HG03342 (cell line): Measurements from ENCODE around the gene LSM7.

Experiments used
- ATAC-seq: cut with Tn5 transposase; IDR thresholded peaks from one replicate; pipeline ENCODE4 v1.9.1; 2021; ENCODE audit warnings: mild to moderate bottlenecking, moderate library complexity; ENCODE audit not compliant: unreplicated experiment

LSM7 gene

DNA sequence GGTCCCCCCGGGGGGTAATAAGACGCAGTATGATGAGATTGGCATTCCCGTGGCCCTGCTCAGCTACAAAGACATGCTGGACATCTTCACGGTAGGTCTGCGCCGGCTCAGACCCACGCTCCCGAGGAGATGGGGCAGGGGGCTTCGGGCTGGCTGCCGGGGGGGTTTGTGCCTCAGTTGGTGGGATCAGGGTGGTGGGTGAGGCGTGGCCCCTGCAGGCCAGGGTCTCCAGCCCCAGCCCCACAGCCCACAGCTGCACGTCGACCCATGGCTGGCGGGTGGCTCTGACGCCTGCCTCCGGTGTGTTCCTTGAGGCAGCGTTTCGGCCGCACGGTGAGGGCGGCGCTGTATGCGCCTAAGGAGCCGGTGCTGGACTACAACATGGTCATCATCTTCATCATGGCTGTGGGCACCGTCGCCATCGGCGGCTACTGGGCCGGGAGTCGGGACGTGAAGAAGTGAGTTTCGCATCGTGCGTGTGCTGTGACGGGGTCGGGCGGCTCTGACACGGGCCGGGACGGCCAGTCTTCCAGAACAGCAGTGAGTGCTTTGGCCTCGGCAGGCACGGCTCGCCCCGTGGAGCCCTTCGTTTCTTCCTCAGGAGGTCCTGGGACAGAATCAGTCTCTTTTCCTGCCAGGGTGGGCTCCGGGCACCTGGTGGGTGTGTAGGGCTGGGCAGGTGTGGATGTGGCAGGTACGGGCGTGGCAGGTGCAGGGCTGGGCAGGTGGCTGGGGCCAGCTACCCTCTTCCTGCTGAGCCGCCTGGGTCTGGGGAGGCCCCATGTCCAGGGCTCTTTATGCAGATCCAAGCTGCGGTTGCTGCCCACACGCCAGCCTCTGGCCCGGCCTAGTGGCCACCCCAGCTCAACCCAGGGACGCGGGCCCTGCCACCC, 10.6 kb upstream of the LSM7 start:
- no peak for ATAC-seq

GRCh38 chr19:2338055-2338615, 9.7 kb upstream of the LSM7 start:
- no peak for ATAC-seq

GRCh38 chr19:2337329-2337707, 8.9 kb upstream of the LSM7 start:
- no peak for ATAC-seq

GRCh38 chr19:2336528-2337328, 8.3 kb upstream of the LSM7 start:
- ATAC-seq = no peak

DNA sequence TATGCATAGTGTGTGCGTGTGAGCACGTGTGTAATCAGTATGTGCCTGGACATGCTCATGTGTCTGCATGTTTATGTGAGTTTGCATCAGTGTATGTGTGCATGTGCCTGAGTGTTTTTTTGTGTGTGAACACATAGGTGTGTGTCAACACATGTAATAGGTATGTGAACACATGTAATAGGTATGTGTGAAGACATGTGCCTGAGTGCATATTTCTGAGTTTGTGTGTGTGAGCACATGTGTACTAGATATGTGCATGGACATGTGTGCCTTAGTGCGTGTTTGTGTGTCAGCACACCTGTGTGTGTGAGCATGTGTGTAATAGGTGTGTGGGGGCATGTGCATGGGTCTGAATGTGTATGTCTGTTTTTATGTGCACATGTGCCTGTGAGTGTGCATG, 7.5 kb upstream of the LSM7 start:
- no peak for ATAC-seq

- no peak for ATAC-seq
Observed at GRCh38 chr19:2334986-2335846, 6.8 kb upstream of the LSM7 start.

- no peak for ATAC-seq
Observed at GRCh38 chr19:2334426-2334825, 6.0 kb upstream of the LSM7 start.

DNA sequence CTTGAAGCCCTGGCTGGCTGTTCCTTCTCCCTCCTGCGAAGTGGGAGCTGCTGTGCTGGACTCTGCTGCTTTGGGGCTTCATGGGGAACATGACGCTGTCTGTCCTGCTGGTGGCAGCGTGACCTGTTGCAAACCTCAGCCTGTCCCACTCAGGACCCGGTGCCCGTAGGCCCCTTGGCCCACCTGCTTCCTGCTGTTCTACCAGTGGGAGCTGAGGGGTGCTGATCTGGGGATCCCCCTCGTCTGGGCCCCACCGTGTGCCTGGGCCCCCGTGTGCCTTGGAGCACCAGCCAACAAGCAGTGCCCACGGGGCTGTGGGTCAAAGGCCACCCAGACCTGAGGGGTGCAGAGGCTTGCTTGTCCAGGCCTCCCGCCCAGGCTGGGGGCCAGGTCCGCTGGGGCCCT, 5.4 kb upstream of the LSM7 start:
- no peak for ATAC-seq

- ATAC-seq = no peak
Observed at GRCh38 chr19:2333027-2333806, 4.8 kb upstream of the LSM7 start.

DNA sequence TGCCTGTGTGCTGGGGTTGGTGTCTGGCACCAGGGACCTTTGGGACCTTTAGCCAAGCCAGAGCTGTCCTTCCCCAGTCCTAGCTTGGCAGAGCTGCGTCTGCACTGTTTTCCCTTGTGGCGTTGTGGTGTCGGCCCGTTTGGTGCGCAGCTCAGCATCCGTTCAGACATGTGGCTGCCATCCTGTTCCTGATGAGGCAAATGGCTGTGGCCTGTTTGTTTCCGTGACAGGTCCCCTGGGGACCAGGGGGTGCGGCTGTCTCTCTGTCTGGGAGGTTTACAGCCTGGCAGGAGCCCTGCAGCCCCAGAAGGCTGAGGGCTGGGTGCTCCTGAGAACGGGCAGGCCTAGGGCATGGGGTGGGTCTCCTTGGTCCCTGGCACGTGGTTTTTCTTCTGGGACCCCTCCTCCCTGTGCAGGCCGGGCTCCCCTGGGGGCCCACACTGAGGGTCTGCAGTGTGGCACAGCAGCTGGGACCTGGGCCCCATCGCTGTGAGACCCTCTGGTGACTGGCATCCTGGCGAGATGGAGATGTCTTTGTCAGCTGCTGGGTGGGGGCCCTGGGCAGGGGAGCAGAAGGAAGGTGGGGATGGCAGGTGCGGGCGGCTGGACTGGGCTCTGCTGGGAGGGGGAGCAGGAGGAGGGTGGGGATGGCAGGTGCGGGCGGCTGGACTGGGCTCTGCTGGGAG, 4.1 kb upstream of the LSM7 start:
- no peak for ATAC-seq

DNA sequence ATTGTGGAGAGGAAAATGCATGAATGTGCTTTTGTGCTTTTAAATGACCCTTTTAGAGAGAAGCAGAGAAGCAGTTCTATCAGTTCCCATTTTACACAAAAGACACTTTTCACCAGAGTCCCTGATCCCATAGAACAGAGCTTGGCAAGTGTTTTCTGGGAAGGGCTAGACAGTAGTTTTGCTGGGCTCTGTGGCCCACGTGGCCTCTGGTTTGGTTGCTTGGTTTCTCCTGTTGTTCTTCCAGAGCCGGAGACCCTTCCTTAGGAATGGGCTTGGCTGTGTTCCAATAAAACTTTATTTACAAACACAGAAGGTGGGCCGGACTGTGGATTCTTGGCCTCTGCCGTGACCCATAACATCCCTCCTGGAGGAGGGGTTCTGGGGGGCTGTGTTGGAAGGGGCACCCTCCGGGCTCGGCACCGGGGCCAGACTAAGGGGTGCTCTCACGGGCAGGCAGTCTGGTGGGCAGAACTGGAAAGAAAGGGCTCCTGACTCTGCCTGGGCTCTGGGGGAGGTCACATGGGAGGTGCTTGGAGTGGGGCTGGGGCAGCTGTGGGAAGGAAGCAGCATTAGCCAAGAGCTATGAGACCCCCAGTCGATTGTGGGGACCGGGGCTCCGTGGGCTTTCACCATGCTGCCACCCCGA, 3.3 kb upstream of the LSM7 start:
- ATAC-seq = no peak

- ATAC-seq = no peak
Observed at GRCh38 chr19:2330632-2331284, 2.4 kb upstream of the LSM7 start.

- ATAC-seq = no peak
Observed at GRCh38 chr19:2330255-2330631, 1.9 kb upstream of the LSM7 start.

DNA sequence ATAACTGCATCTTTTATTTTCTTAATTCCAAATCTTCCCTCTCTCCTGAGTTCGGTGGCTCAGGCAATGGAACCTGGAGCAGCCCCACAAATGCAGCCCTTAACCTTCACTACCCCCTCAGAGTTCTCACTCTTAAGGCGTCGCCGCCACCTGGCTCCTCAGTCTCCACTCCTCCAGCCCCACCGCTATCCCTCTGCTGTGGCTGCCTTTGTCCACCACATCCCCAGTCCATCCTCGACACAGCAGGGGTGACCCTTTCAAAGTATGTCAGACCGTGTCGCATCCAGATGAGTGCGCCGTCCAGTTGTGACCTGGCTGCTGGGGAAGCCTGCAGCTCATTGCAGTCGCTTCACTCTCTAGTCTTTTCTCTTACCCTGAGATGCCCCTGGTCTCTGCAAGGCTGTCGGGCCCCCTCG, 1.1 kb upstream of the LSM7 start:
- ATAC-seq = no peak

- ATAC-seq = no peak
Observed at GRCh38 chr19:2329149-2329478, 728 bp upstream of the LSM7 start.

GRCh38 chr19:2327773-2328400, 499 bp downstream of the LSM7 start:
- no peak for ATAC-seq

DNA sequence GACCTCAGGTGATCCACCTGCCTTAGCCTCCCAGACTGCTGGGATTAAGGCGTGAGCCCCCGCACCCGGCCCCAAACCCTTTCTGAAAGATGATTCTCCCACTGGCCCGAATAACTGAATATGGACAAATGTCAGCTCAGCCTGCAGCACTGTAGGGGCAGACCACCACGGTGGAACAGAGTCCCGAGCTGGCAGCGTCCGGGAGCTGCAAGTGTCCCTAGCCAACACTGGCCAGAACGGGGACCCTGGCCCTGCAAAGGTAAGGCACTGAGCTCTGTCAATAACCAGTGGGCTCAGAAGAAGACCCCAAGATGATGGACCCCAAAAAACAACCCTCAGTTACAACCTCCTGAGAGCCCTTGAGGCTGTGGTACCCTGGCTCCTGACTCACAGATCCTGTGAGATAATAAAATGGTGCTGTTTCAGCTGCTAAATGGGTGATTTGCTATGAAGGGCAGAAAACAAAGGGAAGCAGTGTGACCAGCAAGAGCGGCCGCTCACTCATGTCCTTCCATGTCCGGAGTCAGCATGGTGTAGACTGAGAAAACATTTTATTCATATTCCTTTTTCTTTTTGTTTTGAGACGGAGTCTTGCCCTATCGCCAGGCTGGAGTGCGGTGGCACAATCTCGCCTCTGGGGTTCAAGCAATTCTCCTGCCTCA, 1.6 kb downstream of the LSM7 start:
- ATAC-seq = no peak
